ENCODE results near the gene CD7. TPM values are rescaled to one million over a fixed set of nuclear protein-coding genes. Genes with fewer than 3 reads are reported as not detected.

Gene CD7
- total and polyA plus RNA-seq, 2 donors (not counting 1 experiment from before 2014, with no cell fraction given): 0.67 to 1.3 TPM

Other genes with a start within 250 kb of the CD7 start
- 35.6 and 36.8 TPM in 2 replicates for gene FASN, start 219.4 kb downstream of the CD7 start, total RNA-seq
- gene FASN, start 219.4 kb downstream of the CD7 start, polyA plus RNA-seq: 19.4 and 29.6 TPM in 2 replicates
- gene CCDC57, start 104.8 kb downstream of the CD7 start, total RNA-seq: 67.2 and 82.0 TPM in 2 replicates
- gene CCDC57, start 104.8 kb downstream of the CD7 start, polyA plus RNA-seq: 34.2 and 49.7 TPM in 2 replicates
- 65.2 and 65.7 TPM in 2 replicates for gene SLC16A3, start 88.6 kb downstream of the CD7 start, total RNA-seq
- gene SLC16A3, start 88.6 kb downstream of the CD7 start, polyA plus RNA-seq: 13.9 and 14.9 TPM in 2 replicates
- 241 and 258 TPM in 2 replicates for gene CSNK1D, start 43.9 kb downstream of the CD7 start, total RNA-seq
- 196 and 260 TPM in 2 replicates for gene CSNK1D, start 43.9 kb downstream of the CD7 start, polyA plus RNA-seq
- gene SECTM1, start 16.2 kb upstream of the CD7 start, total RNA-seq: 0.17 TPM in 1 of 2 replicates, not detected in the other
- gene SECTM1, start 16.2 kb upstream of the CD7 start, polyA plus RNA-seq: 0.22 and 1.2 TPM in 2 replicates
- gene TEX19, start 41.6 kb upstream of the CD7 start, total RNA-seq: not detected in 2 replicates
- not detected in 2 replicates for gene TEX19, start 41.6 kb upstream of the CD7 start, polyA plus RNA-seq
- not detected in 2 replicates for gene UTS2R, start 54.2 kb upstream of the CD7 start, total RNA-seq
- 0.86 and 0.88 TPM in 2 replicates for gene UTS2R, start 54.2 kb upstream of the CD7 start, polyA plus RNA-seq
- gene HEXD, start 100.7 kb upstream of the CD7 start, total RNA-seq: 128 TPM in 2 replicates
- gene HEXD, start 100.7 kb upstream of the CD7 start, polyA plus RNA-seq: 294 and 317 TPM in 2 replicates
- gene OGFOD3, start 101.0 kb upstream of the CD7 start, total RNA-seq: 30.5 and 35.0 TPM in 2 replicates
- gene OGFOD3, start 101.0 kb upstream of the CD7 start, polyA plus RNA-seq: 16.9 and 22.6 TPM in 2 replicates
- 569 and 578 TPM in 2 replicates for gene CYBC1, start 133.1 kb upstream of the CD7 start, total RNA-seq
- gene CYBC1, start 133.1 kb upstream of the CD7 start, polyA plus RNA-seq: 228 and 328 TPM in 2 replicates
- 103 and 104 TPM in 2 replicates for gene NARF, start 141.1 kb upstream of the CD7 start, total RNA-seq
- 92.4 and 97.0 TPM in 2 replicates for gene NARF, start 141.1 kb upstream of the CD7 start, polyA plus RNA-seq
- gene FOXK2, start 202.1 kb upstream of the CD7 start, total RNA-seq: 62.7 and 64.3 TPM in 2 replicates
- 16.5 and 19.7 TPM in 2 replicates for gene FOXK2, start 202.1 kb upstream of the CD7 start, polyA plus RNA-seq